ENCODE results near the gene MAGI2.

DNA sequence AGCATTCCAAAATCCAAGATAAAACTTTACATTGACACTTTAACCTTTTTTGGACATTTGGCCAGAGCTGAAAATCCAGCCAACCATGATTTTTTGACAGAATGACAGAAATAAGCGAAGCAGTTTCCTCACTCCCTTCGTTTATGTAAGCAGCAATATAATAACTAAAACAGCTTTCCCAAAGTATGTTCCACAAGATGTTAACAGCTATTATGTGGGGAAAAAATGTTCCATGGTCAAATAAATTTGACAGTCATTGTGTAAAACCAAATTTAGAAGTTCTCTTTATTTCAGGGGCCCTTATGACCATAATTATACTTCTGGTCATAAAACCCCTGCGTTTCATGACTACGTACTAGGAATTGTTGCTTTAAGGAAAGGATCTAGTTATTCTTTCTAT is 416.5 kb downstream of the MAGI2 start:
- TF ChIP-seq, protein P1, sequence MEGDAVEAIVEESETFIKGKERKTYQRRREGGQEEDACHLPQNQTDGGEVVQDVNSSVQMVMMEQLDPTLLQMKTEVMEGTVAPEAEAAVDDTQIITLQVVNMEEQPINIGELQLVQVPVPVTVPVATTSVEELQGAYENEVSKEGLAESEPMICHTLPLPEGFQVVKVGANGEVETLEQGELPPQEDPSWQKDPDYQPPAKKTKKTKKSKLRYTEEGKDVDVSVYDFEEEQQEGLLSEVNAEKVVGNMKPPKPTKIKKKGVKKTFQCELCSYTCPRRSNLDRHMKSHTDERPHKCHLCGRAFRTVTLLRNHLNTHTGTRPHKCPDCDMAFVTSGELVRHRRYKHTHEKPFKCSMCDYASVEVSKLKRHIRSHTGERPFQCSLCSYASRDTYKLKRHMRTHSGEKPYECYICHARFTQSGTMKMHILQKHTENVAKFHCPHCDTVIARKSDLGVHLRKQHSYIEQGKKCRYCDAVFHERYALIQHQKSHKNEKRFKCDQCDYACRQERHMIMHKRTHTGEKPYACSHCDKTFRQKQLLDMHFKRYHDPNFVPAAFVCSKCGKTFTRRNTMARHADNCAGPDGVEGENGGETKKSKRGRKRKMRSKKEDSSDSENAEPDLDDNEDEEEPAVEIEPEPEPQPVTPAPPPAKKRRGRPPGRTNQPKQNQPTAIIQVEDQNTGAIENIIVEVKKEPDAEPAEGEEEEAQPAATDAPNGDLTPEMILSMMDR (conservative IDR thresholded peaks at IDR 0.05; ENCODE audit: low read depth, low read length), result no peak
- TF ChIP-seq EZH2 (IDR thresholded peaks at IDR 0.05; ENCODE audit: borderline replicate concordance, low read depth, low read length, poor library complexity, severe bottlenecking), result no peak

Measured in A673 (cell line).